AG09319 (cell line): ENCODE data around the gene GRPEL2.

ENCODE experiments used
- DNase-seq: peaks from one replicate; pipeline ENCODE4 v3.0.0-alpha.2; 2010; ENCODE audit warnings: low read depth; ENCODE audit errors: extremely low read depth
- TF ChIP-seq, protein P1 (sequence below): IDR thresholded peaks from 2 replicates; pipeline ENCODE4 v1.5.1; 2011; ENCODE audit warnings: low read depth, mild to moderate bottlenecking, inconsistent platforms, low read length, moderate library complexity

Gene GRPEL2

DNA sequence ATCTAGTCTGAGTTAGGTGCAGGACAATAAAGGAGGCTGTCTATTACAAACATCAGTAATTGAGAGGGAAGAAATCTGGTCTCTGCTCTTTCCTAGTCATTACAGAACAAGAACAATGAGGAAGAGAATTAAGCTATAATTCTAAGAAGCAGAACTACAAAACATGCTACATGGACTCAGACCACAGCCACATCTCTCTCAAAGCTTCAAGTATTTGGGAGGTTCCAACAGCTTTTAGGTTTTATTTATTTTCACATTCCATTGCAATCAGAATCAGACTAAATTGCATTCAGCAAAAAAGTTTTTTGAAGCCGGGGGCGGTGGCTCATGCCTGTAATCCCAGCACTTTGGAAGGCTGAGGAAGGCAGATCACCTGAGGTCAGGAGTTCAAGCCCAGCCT is 1.1 kb upstream of the GRPEL2 start:
- TF ChIP-seq, protein P1, sequence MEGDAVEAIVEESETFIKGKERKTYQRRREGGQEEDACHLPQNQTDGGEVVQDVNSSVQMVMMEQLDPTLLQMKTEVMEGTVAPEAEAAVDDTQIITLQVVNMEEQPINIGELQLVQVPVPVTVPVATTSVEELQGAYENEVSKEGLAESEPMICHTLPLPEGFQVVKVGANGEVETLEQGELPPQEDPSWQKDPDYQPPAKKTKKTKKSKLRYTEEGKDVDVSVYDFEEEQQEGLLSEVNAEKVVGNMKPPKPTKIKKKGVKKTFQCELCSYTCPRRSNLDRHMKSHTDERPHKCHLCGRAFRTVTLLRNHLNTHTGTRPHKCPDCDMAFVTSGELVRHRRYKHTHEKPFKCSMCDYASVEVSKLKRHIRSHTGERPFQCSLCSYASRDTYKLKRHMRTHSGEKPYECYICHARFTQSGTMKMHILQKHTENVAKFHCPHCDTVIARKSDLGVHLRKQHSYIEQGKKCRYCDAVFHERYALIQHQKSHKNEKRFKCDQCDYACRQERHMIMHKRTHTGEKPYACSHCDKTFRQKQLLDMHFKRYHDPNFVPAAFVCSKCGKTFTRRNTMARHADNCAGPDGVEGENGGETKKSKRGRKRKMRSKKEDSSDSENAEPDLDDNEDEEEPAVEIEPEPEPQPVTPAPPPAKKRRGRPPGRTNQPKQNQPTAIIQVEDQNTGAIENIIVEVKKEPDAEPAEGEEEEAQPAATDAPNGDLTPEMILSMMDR, result no peak
- no peak for DNase-seq

DNA sequence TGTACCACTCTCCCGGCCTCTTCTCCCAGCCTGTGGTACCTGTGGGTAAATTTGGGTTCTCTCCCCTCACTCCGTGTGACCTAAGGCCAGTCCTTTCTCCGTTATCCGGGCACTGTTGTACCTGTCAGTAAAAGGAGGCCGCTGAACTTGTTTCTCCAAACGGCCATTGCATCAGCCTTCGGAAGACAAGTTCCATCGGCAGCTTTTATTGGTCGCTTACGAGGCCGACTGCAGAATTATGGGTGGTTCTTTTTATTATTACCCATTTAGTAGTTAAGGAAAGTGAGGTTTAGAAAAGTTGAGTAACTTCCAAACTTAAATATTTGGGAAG is 558 bp downstream of the GRPEL2 start:
- no peak for DNase-seq
- TF ChIP-seq, protein P1, result no peak

DNA sequence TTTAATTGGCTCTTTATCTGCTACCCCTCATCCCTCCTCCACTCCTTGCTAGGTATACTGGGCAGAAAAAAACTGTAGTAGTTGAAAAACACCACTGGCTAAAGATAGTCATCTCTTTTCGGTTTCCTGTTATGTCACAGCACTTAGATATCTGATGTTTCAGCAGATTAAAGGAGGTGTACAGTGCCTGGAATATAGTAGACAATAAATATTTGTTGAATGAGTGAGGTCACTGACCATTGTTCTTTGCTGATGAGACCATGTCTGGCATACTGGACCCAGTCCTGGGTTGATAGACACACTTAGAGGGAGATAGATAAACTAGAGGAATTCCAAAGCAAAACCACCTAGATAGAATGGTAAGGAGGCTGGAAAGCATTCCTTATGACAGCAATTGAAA is 3.2 kb downstream of the GRPEL2 start:
- no peak for DNase-seq
- TF ChIP-seq, protein P1, result no peak

DNA sequence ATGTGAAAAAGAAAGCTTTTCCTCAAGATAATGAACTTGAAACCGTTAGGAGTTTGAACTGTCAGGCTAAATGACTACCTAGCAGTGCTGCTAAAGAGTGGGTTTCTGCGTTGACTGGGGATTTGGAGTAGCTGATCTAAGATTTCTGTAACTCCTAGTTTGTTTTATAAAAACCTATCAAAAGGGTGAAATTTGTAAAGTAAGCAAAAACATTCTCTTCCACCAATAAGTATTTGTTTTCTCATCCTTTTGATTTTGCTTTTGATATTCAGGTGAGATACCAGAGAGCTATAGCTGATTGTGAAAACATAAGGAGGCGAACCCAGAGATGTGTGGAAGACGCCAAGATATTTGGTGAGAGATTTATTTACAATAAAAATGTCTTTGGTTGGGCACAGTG is 4.1 kb downstream of the GRPEL2 start:
- no peak for DNase-seq
- TF ChIP-seq, protein P1, result no peak

DNA sequence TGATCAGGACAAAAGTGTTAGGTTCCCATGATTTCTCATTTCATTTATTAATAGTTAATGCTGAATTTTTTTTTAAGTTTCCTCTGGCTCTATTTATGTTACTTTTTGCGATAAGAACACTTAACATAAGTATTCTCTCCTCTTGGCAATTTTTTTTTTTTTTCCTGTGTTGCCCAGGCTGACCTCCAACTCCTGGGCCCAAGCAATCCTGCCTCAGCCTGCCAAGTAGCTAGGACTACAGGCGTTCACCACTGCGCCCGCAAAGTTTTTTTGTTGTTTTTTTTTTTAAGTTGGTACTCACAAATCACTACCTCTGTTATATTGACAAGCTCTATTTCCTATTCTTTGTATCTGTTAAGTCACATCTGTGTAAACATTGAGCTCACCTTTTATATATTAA is 6.9 kb downstream of the GRPEL2 start:
- DNase-seq, result no peak
- TF ChIP-seq, protein P1, result no peak

DNA sequence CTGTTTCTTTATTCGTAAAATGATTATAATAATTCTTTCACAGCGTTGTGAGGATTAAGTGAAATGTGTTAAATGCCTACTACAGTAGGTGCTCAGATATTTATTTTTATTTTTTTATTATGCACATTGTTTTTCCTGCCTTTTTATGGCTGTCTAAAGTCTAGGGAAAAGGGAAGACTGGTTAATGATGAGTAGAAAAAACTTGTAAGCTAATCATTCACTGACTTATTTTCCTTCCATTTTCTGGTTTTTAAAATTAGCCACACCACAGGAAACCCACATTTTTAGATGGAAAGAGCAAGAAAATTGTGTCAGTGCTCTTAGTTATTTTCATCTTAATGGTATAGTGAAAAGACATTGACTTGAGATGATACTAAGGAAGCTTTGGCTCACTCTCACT is 8.6 kb downstream of the GRPEL2 start:
- TF ChIP-seq, protein P1, result no peak
- no peak for DNase-seq

DNA sequence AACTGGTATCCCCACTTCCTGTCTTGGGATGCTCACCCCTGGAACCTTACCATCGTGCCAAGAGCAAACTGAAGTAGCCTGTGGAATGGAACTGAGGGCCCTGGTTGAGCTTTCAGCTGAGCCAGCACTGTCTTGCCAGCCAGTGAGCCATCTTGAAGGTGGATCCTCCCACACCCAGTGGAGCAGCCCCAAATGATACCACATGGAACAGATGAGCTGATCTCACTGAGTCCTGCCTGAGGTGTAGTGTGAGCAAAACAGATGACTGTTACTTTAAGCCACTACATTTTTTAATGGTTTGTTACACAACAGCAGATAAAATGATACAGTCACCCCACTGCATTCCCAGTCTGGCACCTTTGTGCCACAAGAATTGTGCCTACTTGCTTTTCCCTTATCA is 10.4 kb downstream of the GRPEL2 start:
- TF ChIP-seq, protein P1, result no peak
- no peak for DNase-seq
